Umbilical cord (tissue), 2 donors: ENCODE results near the gene COL4A2. TPM values are rescaled to one million over a fixed set of nuclear protein-coding genes. Genes with fewer than 3 reads are reported as not detected.
A peak's percentile ranks its signal among the peaks of the same experiment; 100 is the strongest.

Experiments used
- DNase-seq: peaks from one replicate; pipeline ENCODE4 v3.0.0-alpha.2; 2015; ENCODE audit warnings: low spot score
- total RNA-seq: library from RNA; depleted of rRNA; stranded (reverse); fragments of >200 nt; gene quantifications from one replicate; pipeline ENCODE4 v1.2.3, GENCODE V29; 2014; ENCODE audit warnings: low replicate concordance; ENCODE audit not compliant: insufficient read depth

COL4A2 gene
- total RNA-seq, 1 donor from 2014 or later, result 1,871 TPM

DNA sequence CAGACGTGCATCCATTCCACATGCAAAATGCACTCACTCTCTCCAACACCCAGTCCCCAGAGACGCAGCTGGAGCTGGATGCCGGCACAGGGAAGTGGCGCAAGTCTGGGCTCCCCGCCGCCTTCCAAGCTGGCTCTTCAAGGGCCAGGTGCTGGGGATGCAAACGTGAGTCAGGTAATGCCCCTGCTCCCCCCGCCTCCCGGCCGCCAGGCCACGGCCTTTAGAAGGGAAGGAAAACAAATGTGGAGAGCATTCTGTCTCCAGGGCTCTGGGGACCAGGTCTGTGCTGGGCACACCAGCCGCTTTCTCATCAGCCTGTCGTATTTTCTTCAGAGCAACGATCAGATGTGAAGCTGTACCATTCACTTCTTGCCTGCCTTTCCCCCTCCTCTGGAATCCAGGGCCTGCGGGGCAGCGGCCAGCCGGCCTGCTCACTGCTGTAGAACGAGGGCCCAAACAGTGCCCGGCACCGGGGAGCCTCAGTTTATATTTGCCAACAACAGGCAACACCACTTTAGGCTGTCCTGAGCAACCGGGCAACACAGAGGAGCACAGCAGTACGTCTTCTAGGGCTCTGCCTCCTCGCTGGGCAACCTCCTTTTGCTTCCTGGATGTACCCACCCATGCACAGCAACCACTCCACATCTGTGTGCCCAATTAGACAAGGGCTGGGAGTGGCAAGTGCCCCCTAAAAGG, 250.7 kb downstream of the COL4A2 start:
- DNase-seq, result no peak

DNA sequence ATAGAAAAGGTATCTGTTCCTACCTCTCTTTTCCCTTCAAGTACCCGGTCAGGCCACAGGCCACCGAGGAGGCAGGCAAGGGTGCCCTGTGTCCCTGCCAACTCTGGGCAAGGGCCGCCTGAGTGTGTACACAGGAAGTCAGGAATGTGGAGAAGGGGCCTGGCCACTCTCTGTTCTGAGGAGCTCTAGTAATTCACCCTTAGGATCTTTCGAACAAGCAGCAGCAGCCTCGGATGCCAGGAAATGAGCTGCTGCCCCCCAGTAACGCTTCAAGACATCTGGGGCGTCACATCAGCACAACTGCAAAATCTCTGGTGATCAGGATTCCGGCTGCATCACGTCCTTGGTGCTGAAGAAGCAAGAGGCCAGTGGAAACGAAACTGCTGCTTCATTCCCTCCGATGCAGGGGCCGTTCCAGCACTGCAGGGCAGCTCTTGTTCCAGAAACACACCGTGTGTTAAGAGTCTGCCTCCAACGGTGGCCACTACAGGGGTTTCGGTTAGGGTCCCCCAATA, 252.4 kb downstream of the COL4A2 start:
- DNase-seq, result peak; percentile 58

DNA sequence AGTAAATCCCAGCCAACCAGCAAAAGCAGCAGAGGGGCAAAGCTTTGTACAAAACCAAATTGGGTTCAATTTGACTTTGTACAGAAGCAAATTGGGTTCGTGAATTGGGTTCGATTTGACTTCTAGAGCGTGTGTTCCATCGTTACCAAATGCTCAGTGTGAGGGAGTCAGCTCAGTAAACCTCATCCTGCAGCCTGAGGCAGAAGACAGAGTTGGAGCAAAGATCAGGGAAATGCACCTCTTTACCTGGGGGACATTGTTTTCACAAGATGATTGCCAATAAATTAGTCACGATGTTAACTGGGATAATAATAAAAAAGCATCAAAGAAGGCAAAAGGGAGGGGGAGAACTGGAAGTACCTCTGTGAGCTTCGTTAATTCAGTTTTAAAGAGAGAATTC, 252.9 kb downstream of the COL4A2 start:
- no peak for DNase-seq

DNA sequence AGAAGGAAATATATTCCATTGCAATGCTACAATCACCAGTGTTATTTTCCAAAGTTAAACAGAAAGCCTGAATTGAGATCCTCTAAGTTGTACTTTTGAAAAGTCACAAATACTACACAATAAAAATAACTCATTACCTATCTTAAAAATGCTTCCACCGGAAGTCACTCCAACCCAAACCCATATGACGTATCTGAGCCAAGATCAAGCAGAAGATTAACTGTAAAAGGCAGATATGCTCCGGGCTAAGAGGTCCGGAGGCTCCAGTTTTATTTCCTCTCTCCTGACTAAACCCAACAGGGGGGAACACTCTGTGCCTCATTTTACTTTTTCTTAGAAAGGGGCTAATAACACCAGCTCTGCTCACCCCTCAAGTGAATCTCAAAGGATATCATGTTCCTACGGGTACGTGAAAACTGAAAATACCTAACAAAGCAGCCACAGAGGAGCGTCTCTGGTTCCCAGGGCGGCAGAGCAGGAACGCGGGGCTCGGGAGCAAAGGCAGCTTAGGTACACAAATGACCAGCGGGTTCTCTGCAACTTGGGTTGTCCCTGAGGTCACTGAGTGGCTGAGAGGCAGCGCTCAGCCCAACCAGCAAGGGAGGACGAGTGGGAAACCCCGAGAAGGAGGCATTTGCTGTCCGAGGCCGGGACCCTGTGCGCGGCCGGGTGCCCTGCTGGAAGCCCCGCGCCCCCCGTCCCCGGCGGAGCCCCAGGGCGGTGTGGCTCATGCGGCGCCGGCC, 253.7 kb downstream of the COL4A2 start:
- DNase-seq, result peak; percentile 50

DNA sequence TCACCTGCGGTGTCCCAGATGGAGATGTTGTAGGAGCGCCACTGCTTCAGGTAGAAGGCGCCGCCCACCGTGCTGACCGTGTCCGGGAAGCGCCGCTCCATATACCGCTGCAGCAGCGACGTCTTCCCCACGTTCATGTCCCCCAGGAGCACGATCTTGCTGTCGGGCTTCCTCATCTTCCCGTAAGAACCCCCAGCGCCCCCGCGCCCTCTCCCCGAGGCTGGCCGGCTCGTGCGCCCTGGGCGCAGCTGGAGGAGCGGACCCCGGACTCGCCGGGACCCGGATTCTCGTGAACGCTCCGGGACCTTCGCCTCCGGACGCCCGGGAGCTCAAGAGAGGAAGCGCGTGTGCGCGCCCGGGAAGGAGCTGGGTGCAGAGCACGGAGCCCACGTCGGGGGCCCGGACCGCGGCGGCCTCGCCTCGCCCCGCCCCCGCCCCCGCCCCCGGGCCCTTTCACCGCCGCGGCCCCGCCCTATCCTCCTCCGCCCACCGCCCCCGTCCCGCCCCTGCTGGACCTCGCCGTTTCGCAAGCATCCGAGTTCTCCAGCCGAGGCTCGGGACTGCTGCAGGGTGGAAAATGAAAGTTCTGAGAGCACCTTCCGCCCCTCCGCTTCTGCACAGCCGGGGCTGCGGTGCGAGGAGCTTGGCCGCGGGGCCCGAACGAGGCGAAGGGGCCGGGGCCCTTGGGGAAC, 254.4 kb downstream of the COL4A2 start, which contains the start of gene RAB20:
Gene RAB20 (minus strand): TSS at position 379 of the 692 bp plus-strand sequence. CDS start 203 bp downstream, at position 176.
- DNase-seq, result peak; percentile 92

DNA sequence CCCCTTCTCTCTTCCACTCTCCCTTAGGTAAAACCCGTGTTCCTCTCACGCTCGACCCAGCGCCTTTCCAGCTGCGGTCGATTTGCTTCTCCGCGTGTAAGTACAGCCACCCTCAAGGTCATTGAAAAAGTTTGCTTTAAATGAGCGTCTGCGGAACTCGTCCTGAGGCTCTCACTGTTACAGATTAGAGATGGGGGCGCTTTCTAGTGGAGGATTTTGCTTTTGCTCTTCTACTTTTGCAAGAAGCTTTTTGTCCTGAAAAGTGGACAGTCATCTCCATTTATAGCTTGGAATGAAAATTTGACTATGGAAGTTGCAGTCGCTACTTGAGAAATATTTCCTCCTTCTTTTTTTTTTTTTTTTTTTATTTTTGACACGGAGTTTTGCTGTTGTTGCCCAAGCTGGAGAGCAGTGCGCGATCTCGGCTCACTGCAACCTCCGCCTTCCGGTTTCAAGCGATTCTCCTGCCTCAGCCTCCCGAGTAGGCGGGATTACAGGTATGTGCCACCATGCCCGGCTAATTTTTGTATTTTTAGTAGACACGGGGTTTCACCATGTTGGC, 255.0 kb downstream of the COL4A2 start:
- DNase-seq, result peak; percentile 76

Other genes starting within 250 kb of the COL4A2 start
- gene COL4A1, start 127 bp upstream of the COL4A2 start, total RNA-seq, result 4,434 TPM